Measurements from ENCODE around the gene KRTAP10-7. TPM values are rescaled to one million over a fixed set of nuclear protein-coding genes. Genes with fewer than 3 reads are reported as not detected.
"Not testable (repeated sequence)": the region's sequence is repeated elsewhere in the genome, so short reads cannot be mapped to it uniquely, and the experiment has no call there.

The KRTAP10-7 gene, protein sequence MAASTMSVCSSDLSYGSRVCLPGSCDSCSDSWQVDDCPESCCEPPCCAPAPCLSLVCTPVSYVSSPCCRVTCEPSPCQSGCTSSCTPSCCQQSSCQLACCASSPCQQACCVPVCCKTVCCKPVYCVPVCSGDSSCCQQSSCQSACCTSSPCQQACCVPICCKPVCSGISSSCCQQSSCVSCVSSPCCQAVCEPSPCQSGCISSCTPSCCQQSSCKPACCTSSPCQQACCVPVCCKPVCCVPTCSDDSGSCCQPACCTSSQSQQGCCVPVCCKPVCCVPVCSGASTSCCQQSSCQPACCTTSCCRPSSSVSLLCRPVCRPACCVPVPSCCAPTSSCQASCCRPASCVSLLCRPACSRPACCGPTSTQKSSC
- not detected for total RNA-seq

DNA sequence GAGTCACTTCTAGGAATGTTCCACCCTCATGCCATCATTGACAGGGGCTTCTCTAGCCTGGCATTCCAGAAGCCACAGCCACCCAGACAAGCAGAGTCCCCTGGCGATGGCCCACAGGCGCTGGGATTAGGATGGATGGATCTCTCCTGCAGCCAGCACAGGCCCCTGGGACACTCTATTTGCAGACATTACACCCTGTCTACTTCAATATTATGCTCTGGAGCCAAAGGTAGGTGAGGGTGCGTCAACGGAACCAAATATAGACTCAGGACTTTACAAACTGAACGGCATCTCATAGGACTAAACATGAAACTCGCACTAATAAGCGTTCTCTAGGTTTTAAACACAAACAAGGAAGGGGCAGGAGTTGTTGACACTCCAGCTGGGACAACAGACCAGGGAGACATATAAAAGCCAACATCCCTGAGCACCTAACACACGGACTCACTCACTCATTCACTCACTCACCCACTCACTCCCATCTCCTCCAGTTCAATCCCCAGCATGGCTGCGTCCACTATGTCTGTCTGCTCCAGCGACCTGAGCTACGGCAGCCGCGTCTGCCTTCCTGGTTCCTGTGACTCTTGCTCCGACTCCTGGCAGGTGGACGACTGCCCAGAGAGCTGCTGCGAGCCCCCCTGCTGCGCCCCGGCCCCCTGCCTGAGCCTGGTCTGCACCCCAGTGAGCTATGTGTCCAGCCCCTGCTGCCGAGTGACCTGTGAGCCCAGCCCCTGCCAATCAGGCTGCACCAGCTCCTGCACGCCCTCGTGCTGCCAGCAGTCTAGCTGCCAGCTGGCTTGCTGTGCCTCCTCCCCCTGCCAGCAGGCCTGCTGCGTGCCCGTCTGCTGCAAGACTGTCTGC, at the start of gene KRTAP10-7:
Gene KRTAP10-7 (plus strand): TSS at position 480 of the 861 bp plus-strand sequence. CDS start 25 bp downstream, at position 505.
- H3K9me3 ChIP-seq; in situ Hi-C loops (cut with MboI; ENCODE audit: low pct_ligation_motif_present in 1 of 4, low pct_unique_long_range_greater_than_20kb in 1 of 4, low sequenced_read_pairs in 3 of 4); intact Hi-C loops (cut with DNase I; ENCODE audit: low total_unique reads); H3K36me3 ChIP-seq; DNase-seq; H3K27ac ChIP-seq; H3K4me1 ChIP-seq; H3K4me3 ChIP-seq: not testable (repeated sequence)
- WGBS, 2 donors (ENCODE audit: low coverage in 1 of 2): 51 to 60% methylated on average over 7 to 23 of the region's 23 CpGs
- H3K27me3 ChIP-seq: peaks cover 37% of the 10 kb centered on the region

DNA sequence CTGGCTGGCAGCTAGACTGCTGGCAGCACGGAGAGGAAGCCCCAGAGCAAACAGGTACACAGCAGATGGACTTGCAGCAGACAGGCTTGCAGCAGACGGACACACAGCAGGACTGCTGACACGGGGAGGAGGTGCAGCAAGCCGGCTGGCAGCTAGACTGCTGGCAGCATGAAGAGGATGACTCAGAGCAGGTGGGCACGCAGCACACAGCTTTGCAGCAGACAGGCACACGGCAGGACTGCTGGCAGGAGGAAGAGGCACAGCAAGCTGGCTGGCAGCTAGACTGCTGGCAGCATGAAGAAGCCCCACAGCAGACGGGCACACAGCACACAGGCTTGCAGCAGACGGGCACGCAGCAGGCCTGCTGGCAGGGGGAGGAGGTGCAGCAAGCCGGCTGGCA, 49.6 kb upstream of the KRTAP10-7 start:
- no peaks in the 10 kb centered on the region for H3K4me1 ChIP-seq
- no peak overlapping the region for H3K4me3 ChIP-seq
- H3K27ac ChIP-seq: no peak overlapping the region
- H3K9me3 ChIP-seq: no peaks in the 10 kb centered on the region
- TF ChIP-seq POLR2AphosphoS5 (IDR thresholded peaks at IDR 0.05): no peak
- no peak for TF ChIP-seq EP300 (IDR thresholded peaks at IDR 0.05; ENCODE audit: low read depth)
- TF ChIP-seq, protein P1, sequence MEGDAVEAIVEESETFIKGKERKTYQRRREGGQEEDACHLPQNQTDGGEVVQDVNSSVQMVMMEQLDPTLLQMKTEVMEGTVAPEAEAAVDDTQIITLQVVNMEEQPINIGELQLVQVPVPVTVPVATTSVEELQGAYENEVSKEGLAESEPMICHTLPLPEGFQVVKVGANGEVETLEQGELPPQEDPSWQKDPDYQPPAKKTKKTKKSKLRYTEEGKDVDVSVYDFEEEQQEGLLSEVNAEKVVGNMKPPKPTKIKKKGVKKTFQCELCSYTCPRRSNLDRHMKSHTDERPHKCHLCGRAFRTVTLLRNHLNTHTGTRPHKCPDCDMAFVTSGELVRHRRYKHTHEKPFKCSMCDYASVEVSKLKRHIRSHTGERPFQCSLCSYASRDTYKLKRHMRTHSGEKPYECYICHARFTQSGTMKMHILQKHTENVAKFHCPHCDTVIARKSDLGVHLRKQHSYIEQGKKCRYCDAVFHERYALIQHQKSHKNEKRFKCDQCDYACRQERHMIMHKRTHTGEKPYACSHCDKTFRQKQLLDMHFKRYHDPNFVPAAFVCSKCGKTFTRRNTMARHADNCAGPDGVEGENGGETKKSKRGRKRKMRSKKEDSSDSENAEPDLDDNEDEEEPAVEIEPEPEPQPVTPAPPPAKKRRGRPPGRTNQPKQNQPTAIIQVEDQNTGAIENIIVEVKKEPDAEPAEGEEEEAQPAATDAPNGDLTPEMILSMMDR (IDR thresholded peaks at IDR 0.05): no peak
- no peak for TF ChIP-seq POLR2A (IDR thresholded peaks at IDR 0.05)
- H3K27me3 ChIP-seq: peaks cover 28% of the 10 kb centered on the region
- in situ Hi-C loops (cut with MboI; ENCODE audit: low pct_ligation_motif_present in 1 of 4, low pct_unique_long_range_greater_than_20kb in 1 of 4, low sequenced_read_pairs in 3 of 4): no loop called here
- no peaks in the 10 kb centered on the region for H3K36me3 ChIP-seq
- peak; percentile 4 for DNase-seq
- WGBS, 2 donors (ENCODE audit: low coverage in 1 of 2): 0 to 46% methylated on average over 1 to 7 of the region's 10 CpGs
- intact Hi-C loops (cut with DNase I; ENCODE audit: low total_unique reads): no loop called here

DNA sequence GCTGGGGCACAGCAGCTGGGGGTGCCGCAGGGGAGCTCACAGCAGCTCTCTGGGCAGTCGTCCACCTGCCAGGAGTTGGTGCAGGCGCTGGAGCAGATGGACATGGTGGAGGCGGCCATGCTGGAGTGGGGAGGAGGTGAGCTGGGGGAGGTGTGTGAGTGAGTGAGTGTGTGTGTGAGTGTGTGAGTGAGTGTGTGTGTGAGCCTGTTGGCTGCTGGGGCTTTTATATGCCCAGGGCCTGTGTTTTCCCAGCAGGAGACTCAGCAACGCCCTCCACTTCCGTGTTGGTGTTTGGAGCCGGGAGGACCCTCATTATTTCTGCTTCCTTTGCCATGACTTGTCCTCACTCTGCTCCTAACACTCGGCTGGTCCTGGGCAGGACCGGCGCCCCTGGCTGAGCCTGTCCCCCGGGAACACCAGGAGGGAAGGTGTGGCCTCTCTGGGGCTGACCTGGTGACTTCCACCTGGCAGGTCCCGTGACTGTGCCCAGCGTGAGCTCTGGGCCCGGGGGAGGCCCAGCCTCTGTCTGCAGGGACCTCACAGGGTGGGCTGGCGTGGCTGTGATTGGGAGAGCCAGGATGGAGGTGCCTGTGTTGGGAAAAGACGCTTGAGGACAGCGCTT, 48.9 kb upstream of the KRTAP10-7 start, which contains the start of gene KRTAP10-2:
Gene KRTAP10-2 (minus strand): TSS at position 166 of the 622 bp plus-strand sequence. CDS start 47 bp downstream, at position 119.
- in situ Hi-C loops (cut with MboI; ENCODE audit: low pct_ligation_motif_present in 1 of 4, low pct_unique_long_range_greater_than_20kb in 1 of 4, low sequenced_read_pairs in 3 of 4) (no loop called here), intact Hi-C loops (cut with DNase I; ENCODE audit: low total_unique reads) (no loop called here)
- no peaks in the 10 kb centered on the region for H3K36me3 ChIP-seq
- no peak within 1 kb of the TSS for H3K4me3 ChIP-seq
- no peak within 1 kb of the TSS for H3K27ac ChIP-seq
- peaks cover 34% of the 10 kb centered on the region for H3K27me3 ChIP-seq
- DNase-seq: peak; percentile 3
- no peak for TF ChIP-seq POLR2A (IDR thresholded peaks at IDR 0.05)
- no peak for TF ChIP-seq EP300 (IDR thresholded peaks at IDR 0.05; ENCODE audit: low read depth)
- TF ChIP-seq POLR2AphosphoS5 (IDR thresholded peaks at IDR 0.05): no peak
- TF ChIP-seq, protein P1 (IDR thresholded peaks at IDR 0.05): no peak
- no peaks in the 10 kb centered on the region for H3K4me1 ChIP-seq
- WGBS, 2 donors (ENCODE audit: low coverage in 1 of 2): 62 to 72% methylated on average over 3 to 16 of the region's 17 CpGs
- no peaks in the 10 kb centered on the region for H3K9me3 ChIP-seq

DNA sequence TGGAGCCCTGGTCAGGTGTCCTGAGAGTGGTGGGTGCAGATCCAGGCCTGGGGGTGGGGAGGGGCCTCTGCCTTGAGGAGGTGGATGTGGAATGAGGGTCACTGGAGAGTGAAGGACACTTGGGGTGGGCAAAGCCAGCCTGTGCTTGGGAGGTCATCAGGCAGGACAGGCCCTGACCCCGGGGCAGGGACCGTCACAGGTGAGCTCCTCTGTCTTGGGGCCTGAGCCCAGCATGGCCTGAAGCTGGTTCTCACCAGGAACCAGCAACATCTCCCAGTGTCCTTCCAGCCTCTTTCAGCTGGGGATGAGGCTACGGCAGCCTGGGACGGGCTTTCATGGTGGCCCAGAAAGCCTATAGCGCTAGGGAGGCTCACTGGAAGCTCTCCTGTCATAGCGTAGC, 48.3 kb upstream of the KRTAP10-7 start:
- peak; percentile 3 for DNase-seq
- no peak overlapping the region for H3K4me3 ChIP-seq
- no peak overlapping the region for H3K27ac ChIP-seq
- peaks cover 37% of the 10 kb centered on the region for H3K27me3 ChIP-seq
- WGBS, 2 donors (ENCODE audit: low coverage in 1 of 2): 90% methylated on average over 4 of the region's 6 CpGs; no CpG with 5 or more reads in 1 of the 2 donors
- in situ Hi-C loops (cut with MboI; ENCODE audit: low pct_ligation_motif_present in 1 of 4, low pct_unique_long_range_greater_than_20kb in 1 of 4, low sequenced_read_pairs in 3 of 4): no loop called here
- intact Hi-C loops (cut with DNase I; ENCODE audit: low total_unique reads): no loop called here
- H3K9me3 ChIP-seq: no peaks in the 10 kb centered on the region
- no peaks in the 10 kb centered on the region for H3K4me1 ChIP-seq
- H3K36me3 ChIP-seq: no peaks in the 10 kb centered on the region
- no peak for TF ChIP-seq EP300 (IDR thresholded peaks at IDR 0.05; ENCODE audit: low read depth)
- TF ChIP-seq, protein P1 (IDR thresholded peaks at IDR 0.05): no peak
- no peak for TF ChIP-seq POLR2A (IDR thresholded peaks at IDR 0.05)
- no peak for TF ChIP-seq POLR2AphosphoS5 (IDR thresholded peaks at IDR 0.05)
